Measurements from ENCODE around the gene LRSAM1. TPM values are rescaled to one million over a fixed set of nuclear protein-coding genes. Genes with fewer than 3 reads are reported as not detected.

The LRSAM1 gene
- total and polyA plus RNA-seq, 2 of the 8 experiments (the other 6 are each of a cell fraction or from before 2014, with no cell fraction given): 9.7 to 18.3 TPM

GRCh38 chr9:127506117-127506813, 55.0 kb downstream of the LRSAM1 start (continued):
- TF ChIP-seq ATF3 (IDR thresholded peaks at IDR 0.05; ENCODE audit: insufficient read depth, low read depth, low read length) (no peak), MAX (IDR thresholded peaks at IDR 0.05) (no peak), KDM4A (IDR thresholded peaks at IDR 0.05; ENCODE audit: low read depth, low read length, severe bottlenecking) (no peak), CBX8 (IDR thresholded peaks at IDR 0.05; ENCODE audit: borderline replicate concordance, low read depth, low read length) (no peak)

Measured in H1 (cell line).